Ectodermal cell (in vitro differentiated cells): Measurements from ENCODE around the gene DRC3.

ENCODE experiments used
- H3K27ac ChIP-seq: 2 replicates; pipeline ENCODE4 v1.7.0; 2013; ENCODE audit warnings: mild to moderate bottlenecking, low read depth, low read length; ENCODE audit not compliant: insufficient read depth, poor library complexity, severe bottlenecking
- H3K27me3 ChIP-seq: 2 replicates; pipeline ENCODE4 v1.7.0; 2013; ENCODE audit warnings: mild to moderate bottlenecking, low read length; ENCODE audit not compliant: insufficient read depth, control insufficient read depth, poor library complexity, severe bottlenecking
- H3K36me3 ChIP-seq: one replicate; pipeline ENCODE4 v1.7.0; 2013; ENCODE audit warnings: low read length; ENCODE audit not compliant: control insufficient read depth, insufficient read depth
- H3K4me1 ChIP-seq: one replicate; pipeline ENCODE4 v1.7.0; 2013; ENCODE audit warnings: low read length; ENCODE audit not compliant: control insufficient read depth, insufficient read depth
- H3K4me3 ChIP-seq: 2 replicates; pipeline ENCODE4 v1.7.0; 2013; ENCODE audit warnings: low read depth, low read length, control low read depth; ENCODE audit not compliant: insufficient read depth
- H3K9me3 ChIP-seq: 2 replicates; pipeline ENCODE4 v1.7.0; 2013; ENCODE audit warnings: mild to moderate bottlenecking, low read length, moderate library complexity; ENCODE audit not compliant: control insufficient read depth
- WGBS, 2 experiments: methylation state at CpG; one replicate each; pipeline ENCODE4 v1.1.7; 2013; ENCODE audit warnings: missing lambda C conversion rate in 2 of 2; 5-methylcytosine and 5-hydroxymethylcytosine counted together

Gene DRC3

GRCh38 chr17:18016426-18016825, 43.8 kb downstream of the DRC3 start:
- 91 to 93% methylated on average over 12 of the region's 12 CpGs for WGBS, 2 experiments
- Histone ChIP-seq H3K4me1 (no peaks in the 10 kb centered on the region), H3K4me3 (no peak overlapping the region), H3K27me3 (no peaks in the 10 kb centered on the region), H3K36me3 (no peaks in the 10 kb centered on the region), H3K27ac (no peak overlapping the region), H3K9me3 (no peaks in the 10 kb centered on the region)

GRCh38 chr17:18017958-18018357, 45.3 kb downstream of the DRC3 start:
- Histone ChIP-seq H3K4me1 (no peaks in the 10 kb centered on the region), H3K27ac (no peak overlapping the region), H3K27me3 (no peaks in the 10 kb centered on the region), H3K4me3 (no peak overlapping the region), H3K9me3 (no peaks in the 10 kb centered on the region), H3K36me3 (no peaks in the 10 kb centered on the region)
- 86 to 89% methylated on average over 3 of the region's 3 CpGs for WGBS, 2 experiments

GRCh38 chr17:18018411-18018921, 45.8 kb downstream of the DRC3 start:
- WGBS, 2 experiments = 91% methylated on average over 15 of the region's 15 CpGs
- Histone ChIP-seq H3K9me3 (no peaks in the 10 kb centered on the region), H3K36me3 (no peaks in the 10 kb centered on the region), H3K4me3 (no peak overlapping the region), H3K27ac (no peak overlapping the region), H3K4me1 (no peaks in the 10 kb centered on the region), H3K27me3 (no peaks in the 10 kb centered on the region)

GRCh38 chr17:18019838-18020154, 47.1 kb downstream of the DRC3 start:
- no peaks in the 10 kb centered on the region for H3K27me3 ChIP-seq
- no peak overlapping the region for H3K27ac ChIP-seq
- no peaks in the 10 kb centered on the region for H3K9me3 ChIP-seq
- no peaks in the 10 kb centered on the region for H3K4me1 ChIP-seq
- H3K4me3 ChIP-seq = no peak overlapping the region
- H3K36me3 ChIP-seq = no peaks in the 10 kb centered on the region
- WGBS, 2 experiments = 92% methylated on average over 2 of the region's 2 CpGs

- no peaks in the 10 kb centered on the region for H3K9me3 ChIP-seq
- no peak overlapping the region for H3K27ac ChIP-seq
- H3K4me1 ChIP-seq = no peaks in the 10 kb centered on the region
- H3K27me3 ChIP-seq = no peaks in the 10 kb centered on the region
- 96 to 98% methylated on average over 5 to 6 of the region's 6 CpGs for WGBS, 2 experiments
- no peak overlapping the region for H3K4me3 ChIP-seq
- no peaks in the 10 kb centered on the region for H3K36me3 ChIP-seq
Measured at GRCh38 chr17:18020971-18021370, 48.3 kb downstream of the DRC3 start.

GRCh38 chr17:18021372-18021771, 48.7 kb downstream of the DRC3 start:
- H3K4me1 ChIP-seq = no peaks in the 10 kb centered on the region
- no peaks in the 10 kb centered on the region for H3K9me3 ChIP-seq
- no peaks in the 10 kb centered on the region for H3K36me3 ChIP-seq
- WGBS, 2 experiments = 93 to 97% methylated on average over 5 of the region's 5 CpGs
- no peak overlapping the region for H3K27ac ChIP-seq
- H3K4me3 ChIP-seq = no peak overlapping the region
- H3K27me3 ChIP-seq = no peaks in the 10 kb centered on the region

- no peaks in the 10 kb centered on the region for H3K36me3 ChIP-seq
- H3K27me3 ChIP-seq = no peaks in the 10 kb centered on the region
- H3K27ac ChIP-seq = no peak overlapping the region
- H3K4me3 ChIP-seq = no peak overlapping the region
- no peaks in the 10 kb centered on the region for H3K9me3 ChIP-seq
- 92 to 93% methylated on average over 5 of the region's 5 CpGs for WGBS, 2 experiments
- H3K4me1 ChIP-seq = no peaks in the 10 kb centered on the region
Measured at GRCh38 chr17:18025241-18025944, 52.7 kb downstream of the DRC3 start.

- no peak overlapping the region for H3K27ac ChIP-seq
- H3K27me3 ChIP-seq = no peaks in the 10 kb centered on the region
- no peaks in the 10 kb centered on the region for H3K36me3 ChIP-seq
- WGBS, 2 experiments = 92 to 95% methylated on average over 11 of the region's 11 CpGs
- H3K4me3 ChIP-seq = no peak overlapping the region
- H3K9me3 ChIP-seq = no peaks in the 10 kb centered on the region
- no peaks in the 10 kb centered on the region for H3K4me1 ChIP-seq
Measured at GRCh38 chr17:18025945-18026776, 53.5 kb downstream of the DRC3 start.

GRCh38 chr17:18027280-18027679, 54.6 kb downstream of the DRC3 start:
- Histone ChIP-seq H3K4me3 (no peak overlapping the region), H3K27ac (no peak overlapping the region), H3K4me1 (no peaks in the 10 kb centered on the region), H3K27me3 (no peaks in the 10 kb centered on the region), H3K9me3 (no peaks in the 10 kb centered on the region), H3K36me3 (no peaks in the 10 kb centered on the region)
- WGBS, 2 experiments = 92 to 97% methylated on average over 6 of the region's 6 CpGs

- 92% methylated on average over 11 of the region's 11 CpGs for WGBS, 2 experiments
- no peaks in the 10 kb centered on the region for H3K27me3 ChIP-seq
- no peak overlapping the region for H3K4me3 ChIP-seq
- no peak overlapping the region for H3K27ac ChIP-seq
- H3K9me3 ChIP-seq = no peaks in the 10 kb centered on the region
- no peaks in the 10 kb centered on the region for H3K36me3 ChIP-seq
- H3K4me1 ChIP-seq = no peaks in the 10 kb centered on the region
Measured at GRCh38 chr17:18028114-18028951, 55.7 kb downstream of the DRC3 start.
